ENCODE results near the gene SYT12. TPM values are rescaled to one million over a fixed set of nuclear protein-coding genes. Genes with fewer than 3 reads are reported as not detected.

The SYT12 gene
- total and polyA plus RNA-seq, 2 of the 13 experiments (the other 11 are each of a cell fraction or from before 2014, with no cell fraction given): 0.01 to 0.02 TPM

DNA sequence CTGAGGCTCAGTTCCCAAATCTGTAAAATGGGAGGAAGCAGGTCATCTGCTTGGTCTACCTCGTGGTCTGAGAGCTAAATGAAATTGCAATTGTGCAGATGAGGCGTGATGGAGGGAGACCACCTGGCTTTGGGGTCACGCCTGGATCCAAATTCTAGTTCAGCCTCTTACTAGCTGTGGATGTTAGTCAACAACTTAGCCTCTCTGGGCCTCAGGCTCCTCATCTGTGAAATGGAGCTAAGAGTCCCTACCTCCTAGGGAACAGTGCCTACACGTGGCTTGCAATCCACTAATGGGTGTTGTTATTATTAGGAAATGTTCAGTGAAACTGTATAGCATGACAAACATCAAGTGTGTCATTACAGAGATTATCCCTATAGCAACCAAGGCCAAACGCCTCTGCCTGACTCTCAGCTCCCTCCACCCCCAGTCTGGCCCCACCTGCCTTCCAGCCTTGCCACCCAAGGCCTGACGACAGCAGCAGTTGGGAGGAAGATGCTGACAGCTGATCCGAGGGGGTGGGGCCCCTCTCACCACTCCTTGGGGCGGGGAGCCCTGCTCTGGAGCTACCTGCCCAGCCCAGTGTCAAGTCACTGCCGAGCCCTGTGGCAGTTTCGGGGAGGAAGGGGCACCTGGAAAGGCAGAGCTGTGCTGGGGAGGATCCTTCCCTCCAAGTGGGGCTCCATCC lies 32.0 kb downstream of the SYT12 start (continued):
- TF ChIP-seq CCAR2 (optimal IDR thresholded peaks at IDR 0.05; ENCODE audit: low read depth, low read length) (no peak), SNAI1 (CRISPR knock-in tag; IDR thresholded peaks at IDR 0.05; ENCODE audit: borderline replicate concordance) (no peak), ATRX (CRISPR knock-in tag; IDR thresholded peaks at IDR 0.05; ENCODE audit: borderline replicate concordance) (no peak), ZNF10 (CRISPR knock-in tag; IDR thresholded peaks at IDR 0.05; ENCODE audit: borderline replicate concordance, low read depth) (no peak), FOXC1 (CRISPR knock-in tag; IDR thresholded peaks at IDR 0.05; ENCODE audit: borderline replicate concordance) (no peak), HNF4A (CRISPR knock-in tag; IDR thresholded peaks at IDR 0.05) (peak; percentile 39), SIN3A (IDR thresholded peaks at IDR 0.05; ENCODE audit: borderline replicate concordance, low read depth, low read length) (peak; percentile 92), FOXJ3 (CRISPR knock-in tag; IDR thresholded peaks at IDR 0.05; ENCODE audit: borderline replicate concordance) (peak; percentile 72; the same call in 1 of the 2 replicates), ZNF724P (CRISPR knock-in tag; IDR thresholded peaks at IDR 0.05; ENCODE audit: borderline replicate concordance) (no peak), THYN1 (CRISPR knock-in tag; IDR thresholded peaks at IDR 0.05; ENCODE audit: borderline replicate concordance, low read depth) (no peak), PRPF4 (IDR thresholded peaks at IDR 0.05; ENCODE audit: low read depth, low read length, poor library complexity, severe bottlenecking) (no peak), EED (CRISPR knock-in tag; IDR thresholded peaks at IDR 0.05) (no peak), ZKSCAN5 (CRISPR knock-in tag; IDR thresholded peaks at IDR 0.05) (no peak), PAF1 (CRISPR knock-in tag; IDR thresholded peaks at IDR 0.05) (no peak), MXI1 (IDR thresholded peaks at IDR 0.05; ENCODE audit: borderline replicate concordance, low read depth, low read length) (peak; percentile 96; the same call in 2 of the 3 replicates), POGZ (CRISPR knock-in tag; IDR thresholded peaks at IDR 0.05) (no peak)
- TF ChIP-seq, protein P1, sequence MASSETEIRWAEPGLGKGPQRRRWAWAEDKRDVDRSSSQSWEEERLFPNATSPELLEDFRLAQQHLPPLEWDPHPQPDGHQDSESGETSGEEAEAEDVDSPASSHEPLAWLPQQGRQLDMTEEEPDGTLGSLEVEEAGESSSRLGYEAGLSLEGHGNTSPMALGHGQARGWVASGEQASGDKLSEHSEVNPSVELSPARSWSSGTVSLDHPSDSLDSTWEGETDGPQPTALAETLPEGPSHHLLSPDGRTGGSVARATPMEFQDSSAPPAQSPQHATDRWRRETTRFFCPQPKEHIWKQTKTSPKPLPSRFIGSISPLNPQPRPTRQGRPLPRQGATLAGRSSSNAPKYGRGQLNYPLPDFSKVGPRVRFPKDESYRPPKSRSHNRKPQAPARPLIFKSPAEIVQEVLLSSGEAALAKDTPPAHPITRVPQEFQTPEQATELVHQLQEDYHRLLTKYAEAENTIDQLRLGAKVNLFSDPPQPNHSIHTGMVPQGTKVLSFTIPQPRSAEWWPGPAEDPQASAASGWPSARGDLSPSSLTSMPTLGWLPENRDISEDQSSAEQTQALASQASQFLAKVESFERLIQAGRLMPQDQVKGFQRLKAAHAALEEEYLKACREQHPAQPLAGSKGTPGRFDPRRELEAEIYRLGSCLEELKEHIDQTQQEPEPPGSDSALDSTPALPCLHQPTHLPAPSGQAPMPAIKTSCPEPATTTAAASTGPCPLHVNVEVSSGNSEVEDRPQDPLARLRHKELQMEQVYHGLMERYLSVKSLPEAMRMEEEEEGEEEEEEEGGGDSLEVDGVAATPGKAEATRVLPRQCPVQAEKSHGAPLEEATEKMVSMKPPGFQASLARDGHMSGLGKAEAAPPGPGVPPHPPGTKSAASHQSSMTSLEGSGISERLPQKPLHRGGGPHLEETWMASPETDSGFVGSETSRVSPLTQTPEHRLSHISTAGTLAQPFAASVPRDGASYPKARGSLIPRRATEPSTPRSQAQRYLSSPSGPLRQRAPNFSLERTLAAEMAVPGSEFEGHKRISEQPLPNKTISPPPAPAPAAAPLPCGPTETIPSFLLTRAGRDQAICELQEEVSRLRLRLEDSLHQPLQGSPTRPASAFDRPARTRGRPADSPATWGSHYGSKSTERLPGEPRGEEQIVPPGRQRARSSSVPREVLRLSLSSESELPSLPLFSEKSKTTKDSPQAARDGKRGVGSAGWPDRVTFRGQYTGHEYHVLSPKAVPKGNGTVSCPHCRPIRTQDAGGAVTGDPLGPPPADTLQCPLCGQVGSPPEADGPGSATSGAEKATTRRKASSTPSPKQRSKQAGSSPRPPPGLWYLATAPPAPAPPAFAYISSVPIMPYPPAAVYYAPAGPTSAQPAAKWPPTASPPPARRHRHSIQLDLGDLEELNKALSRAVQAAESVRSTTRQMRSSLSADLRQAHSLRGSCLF (CRISPR knock-in tag; IDR thresholded peaks at IDR 0.05; ENCODE audit: borderline replicate concordance): no peak
- TF ChIP-seq, protein P2, sequence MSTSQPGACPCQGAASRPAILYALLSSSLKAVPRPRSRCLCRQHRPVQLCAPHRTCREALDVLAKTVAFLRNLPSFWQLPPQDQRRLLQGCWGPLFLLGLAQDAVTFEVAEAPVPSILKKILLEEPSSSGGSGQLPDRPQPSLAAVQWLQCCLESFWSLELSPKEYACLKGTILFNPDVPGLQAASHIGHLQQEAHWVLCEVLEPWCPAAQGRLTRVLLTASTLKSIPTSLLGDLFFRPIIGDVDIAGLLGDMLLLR (CRISPR knock-in tag; IDR thresholded peaks at IDR 0.05): no peak
- TF ChIP-seq, protein P3, sequence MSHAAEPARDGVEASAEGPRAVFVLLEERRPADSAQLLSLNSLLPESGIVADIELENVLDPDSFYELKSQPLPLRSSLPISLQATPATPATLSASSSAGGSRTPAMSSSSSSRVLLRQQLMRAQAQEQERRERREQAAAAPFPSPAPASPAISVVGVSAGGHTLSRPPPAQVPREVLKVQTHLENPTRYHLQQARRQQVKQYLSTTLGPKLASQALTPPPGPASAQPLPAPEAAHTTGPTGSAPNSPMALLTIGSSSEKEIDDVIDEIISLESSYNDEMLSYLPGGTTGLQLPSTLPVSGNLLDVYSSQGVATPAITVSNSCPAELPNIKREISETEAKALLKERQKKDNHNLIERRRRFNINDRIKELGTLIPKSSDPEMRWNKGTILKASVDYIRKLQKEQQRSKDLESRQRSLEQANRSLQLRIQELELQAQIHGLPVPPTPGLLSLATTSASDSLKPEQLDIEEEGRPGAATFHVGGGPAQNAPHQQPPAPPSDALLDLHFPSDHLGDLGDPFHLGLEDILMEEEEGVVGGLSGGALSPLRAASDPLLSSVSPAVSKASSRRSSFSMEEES (CRISPR knock-in tag; IDR thresholded peaks at IDR 0.05): peak; percentile 53; the same call in 1 of the 2 replicates
- TF ChIP-seq, protein P4, sequence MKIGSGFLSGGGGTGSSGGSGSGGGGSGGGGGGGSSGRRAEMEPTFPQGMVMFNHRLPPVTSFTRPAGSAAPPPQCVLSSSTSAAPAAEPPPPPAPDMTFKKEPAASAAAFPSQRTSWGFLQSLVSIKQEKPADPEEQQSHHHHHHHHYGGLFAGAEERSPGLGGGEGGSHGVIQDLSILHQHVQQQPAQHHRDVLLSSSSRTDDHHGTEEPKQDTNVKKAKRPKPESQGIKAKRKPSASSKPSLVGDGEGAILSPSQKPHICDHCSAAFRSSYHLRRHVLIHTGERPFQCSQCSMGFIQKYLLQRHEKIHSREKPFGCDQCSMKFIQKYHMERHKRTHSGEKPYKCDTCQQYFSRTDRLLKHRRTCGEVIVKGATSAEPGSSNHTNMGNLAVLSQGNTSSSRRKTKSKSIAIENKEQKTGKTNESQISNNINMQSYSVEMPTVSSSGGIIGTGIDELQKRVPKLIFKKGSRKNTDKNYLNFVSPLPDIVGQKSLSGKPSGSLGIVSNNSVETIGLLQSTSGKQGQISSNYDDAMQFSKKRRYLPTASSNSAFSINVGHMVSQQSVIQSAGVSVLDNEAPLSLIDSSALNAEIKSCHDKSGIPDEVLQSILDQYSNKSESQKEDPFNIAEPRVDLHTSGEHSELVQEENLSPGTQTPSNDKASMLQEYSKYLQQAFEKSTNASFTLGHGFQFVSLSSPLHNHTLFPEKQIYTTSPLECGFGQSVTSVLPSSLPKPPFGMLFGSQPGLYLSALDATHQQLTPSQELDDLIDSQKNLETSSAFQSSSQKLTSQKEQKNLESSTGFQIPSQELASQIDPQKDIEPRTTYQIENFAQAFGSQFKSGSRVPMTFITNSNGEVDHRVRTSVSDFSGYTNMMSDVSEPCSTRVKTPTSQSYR (CRISPR knock-in tag; IDR thresholded peaks at IDR 0.05; ENCODE audit: borderline replicate concordance): peak; percentile 66

Data from HepG2 (cell line).